Fibroblast of skin of back (primary cell): ENCODE measurements around the gene KCNAB2.
A peak's percentile ranks its signal among the peaks of the same experiment; 100 is the strongest.

Experiments
- DNase-seq: peaks from one replicate; pipeline ENCODE4 v3.0.0-alpha.2; 2013

The KCNAB2 gene

DNA sequence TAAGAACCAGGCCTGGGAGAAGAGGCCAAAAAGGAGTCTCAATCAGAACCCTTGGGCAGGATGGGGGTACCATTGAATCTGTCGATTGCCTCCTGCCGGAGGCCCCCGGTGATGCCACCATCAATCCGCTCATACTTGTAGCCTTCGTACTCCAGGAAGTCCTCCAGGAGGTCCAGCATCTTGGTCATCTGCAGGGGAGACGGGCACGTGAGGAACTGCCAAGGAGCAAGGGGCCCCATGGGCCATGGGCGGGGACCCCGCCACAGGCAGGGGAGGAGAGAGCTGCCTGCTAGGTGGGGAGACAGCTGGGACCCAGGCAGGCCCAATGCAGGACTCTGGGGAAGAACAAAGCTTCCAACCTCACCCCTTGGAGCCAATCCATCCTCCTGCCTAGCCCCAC lies 85.9 kb downstream of the KCNAB2 start:
- DNase-seq, result no peak

DNA sequence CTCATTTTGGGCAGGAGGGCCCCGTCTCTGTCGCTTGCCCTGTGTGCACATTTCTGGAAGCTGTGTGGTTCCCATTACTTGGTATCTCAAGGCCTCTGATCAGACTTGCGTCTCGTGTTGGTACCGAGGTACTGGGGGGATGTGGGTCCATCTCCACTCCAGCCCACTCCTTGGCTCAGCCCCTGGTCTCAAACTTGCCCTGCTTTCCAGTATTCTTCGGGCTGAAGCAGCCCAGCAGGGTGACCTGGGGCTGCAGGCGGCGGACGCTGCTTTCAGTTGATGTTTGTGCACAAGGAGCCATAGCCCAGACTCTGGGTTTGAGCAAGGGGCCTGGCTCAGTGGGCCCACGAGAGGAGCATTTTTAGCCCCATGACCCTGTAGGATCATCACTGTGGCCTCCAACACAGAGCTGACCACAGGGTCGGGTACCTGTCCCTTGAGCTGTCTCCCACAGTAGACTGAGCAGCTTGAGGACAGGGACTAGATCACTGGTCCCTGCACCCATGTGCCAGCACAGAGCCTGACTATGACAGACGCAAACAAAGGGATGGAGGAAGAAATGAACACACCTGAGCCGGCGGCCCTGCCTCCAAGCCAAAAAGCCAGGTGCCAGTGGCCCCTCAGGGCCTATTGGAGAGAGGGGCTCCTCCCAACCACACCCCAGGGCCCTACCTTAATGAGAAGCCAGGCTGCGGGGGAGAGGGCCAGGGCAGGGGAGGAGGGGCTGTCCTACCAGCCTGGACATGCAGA lies 87.6 kb downstream of the KCNAB2 start:
- no peak for DNase-seq

DNA sequence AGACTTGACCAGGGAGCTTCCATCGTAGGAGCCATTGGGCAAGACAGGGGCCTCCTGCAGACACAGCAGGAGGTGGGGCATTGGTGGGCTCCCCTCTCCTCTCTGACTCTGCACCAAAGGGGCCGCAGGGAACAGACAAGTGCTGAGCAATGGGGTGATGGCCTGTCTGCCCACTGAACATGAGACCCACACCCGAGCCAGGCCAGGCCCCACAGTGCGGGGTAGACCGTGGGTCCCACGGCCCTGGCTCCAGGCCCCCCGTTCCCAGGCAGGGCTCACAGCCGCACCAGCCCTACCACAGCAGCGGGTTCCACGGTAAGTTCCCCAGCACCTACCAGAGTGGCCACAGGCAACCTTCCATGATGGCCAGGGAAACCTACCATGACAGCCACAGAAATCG lies 88.5 kb downstream of the KCNAB2 start:
- DNase-seq, result no peak

DNA sequence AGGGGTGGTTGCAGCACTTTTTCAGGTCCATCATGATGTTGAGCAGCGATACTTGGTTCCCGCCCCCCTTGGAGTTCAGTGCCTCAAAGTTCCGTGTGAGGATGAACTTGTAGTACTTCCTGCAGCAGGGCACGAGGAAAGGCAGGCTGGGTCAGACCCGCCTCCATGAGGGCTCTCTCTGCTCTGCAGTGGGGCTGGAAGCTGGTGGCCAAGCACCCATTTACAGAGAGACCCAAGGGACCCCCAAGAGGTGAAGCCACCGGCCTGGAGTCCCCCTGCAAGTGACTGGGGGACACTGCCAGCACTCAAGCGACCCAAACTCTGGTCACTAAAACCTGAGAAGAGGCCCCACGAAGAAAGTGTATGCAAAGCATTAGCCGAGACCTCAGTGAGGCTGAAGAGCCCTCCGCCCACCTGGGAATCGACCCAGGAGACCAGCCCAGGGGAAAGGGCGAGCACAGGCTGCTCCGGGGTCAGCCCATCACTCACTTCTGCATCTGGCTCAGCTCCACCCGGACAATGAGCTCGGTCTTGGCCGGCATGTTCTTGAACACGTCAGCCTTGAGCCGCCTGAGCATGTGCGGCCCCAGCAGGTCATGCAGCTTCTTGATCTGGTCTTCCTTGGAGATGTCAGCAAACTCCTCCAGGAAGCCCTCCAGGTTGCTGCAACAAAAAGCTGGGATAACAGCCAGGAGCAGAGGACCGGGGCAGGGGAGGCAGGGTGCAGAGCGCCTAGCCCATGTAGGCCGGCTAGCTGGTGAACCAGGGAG lies 89.2 kb downstream of the KCNAB2 start:
- no peak for DNase-seq

DNA sequence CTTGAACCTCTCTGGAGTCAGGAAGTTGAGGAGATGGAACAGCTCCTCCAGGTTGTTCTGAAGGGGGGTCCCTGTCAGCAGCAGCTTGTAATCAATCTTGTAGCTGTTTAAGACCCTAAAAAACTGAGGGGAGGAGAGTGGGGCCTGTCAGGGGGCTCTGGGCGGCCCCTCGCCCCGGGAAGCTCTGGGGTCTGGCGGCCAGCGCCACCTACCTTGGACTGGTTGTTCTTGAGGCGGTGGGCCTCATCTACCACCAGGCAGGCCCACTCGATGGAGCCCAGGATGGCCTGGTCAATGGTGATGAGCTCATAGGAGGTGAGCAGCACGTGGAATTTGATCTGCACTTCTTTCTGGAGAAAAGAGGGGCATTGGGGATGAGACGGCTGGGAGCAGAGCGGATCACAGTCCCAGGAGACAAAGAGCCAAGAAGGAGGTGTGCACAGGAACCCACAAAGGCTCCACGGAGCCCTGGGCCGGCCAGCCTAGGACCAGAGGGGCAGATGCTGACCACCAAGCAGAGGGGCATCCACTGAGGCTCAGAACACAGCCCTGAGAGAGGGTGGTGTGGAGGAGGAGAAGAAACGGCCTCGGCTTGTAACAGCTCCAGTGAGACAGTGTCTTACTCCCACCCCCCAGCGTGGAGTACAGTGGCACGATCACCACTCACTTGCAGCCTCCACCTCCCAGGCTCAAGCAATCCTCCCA lies 91.0 kb downstream of the KCNAB2 start:
- DNase-seq, result no peak

- no peak for DNase-seq
These were observed 92.1 kb downstream of the KCNAB2 start for GRCh38 chr1:6137758-6138157.

- no peak for DNase-seq
These were observed 94.7 kb downstream of the KCNAB2 start for GRCh38 chr1:6140413-6140812.

GRCh38 chr1:6141592-6141991 lies 95.9 kb downstream of the KCNAB2 start:
- no peak for DNase-seq

DNA sequence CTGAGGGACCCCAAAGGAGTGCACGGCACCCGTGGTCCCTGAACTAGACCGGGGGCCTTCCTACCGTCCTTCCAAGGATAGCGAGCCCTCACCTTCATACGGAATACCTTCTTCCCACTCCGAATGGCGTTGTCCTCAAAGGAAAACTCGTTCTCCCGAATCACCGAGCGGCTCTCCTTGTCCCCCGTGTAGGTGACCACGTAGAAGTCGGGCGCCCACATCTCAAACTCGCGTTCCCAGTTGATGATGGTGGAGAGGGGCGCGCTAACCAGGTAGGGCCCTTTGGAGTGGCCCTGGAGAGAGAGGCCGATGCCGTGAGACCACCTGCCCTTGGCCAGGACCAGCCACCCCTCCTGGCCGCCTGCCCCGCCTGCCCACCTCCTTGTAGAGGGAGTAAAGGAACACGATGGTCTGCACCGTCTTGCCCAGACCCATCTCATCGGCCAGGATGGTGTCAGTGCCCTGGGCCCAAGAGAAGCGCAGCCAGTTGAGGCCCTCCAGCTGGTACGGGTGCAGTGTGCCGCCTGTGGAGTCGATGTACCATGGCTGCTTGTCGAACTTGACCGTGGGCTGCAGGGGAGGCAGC lies 96.4 kb downstream of the KCNAB2 start:
- DNase-seq, result no peak

DNA sequence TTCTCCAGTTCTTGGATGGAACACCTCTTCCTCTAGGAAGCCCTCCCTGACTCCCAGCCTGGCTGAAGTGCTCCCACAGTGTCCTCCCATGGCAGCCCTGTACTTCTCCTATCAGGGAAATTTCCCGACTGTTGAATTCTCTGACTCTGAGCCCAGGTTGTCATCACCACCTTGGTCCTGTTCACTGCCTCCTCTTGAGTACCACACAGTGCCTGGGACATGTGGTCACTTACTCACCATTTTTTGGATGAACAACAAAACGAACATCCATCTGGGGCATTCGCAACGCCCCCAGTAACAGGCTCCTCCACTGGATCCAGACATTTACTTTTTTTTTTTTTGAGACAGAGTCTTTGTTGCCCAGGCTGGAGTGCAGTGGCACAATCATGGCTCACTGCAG lies 97.0 kb downstream of the KCNAB2 start:
- no peak for DNase-seq

GRCh38 chr1:6143395-6143794 lies 97.7 kb downstream of the KCNAB2 start:
- DNase-seq, result no peak

DNA sequence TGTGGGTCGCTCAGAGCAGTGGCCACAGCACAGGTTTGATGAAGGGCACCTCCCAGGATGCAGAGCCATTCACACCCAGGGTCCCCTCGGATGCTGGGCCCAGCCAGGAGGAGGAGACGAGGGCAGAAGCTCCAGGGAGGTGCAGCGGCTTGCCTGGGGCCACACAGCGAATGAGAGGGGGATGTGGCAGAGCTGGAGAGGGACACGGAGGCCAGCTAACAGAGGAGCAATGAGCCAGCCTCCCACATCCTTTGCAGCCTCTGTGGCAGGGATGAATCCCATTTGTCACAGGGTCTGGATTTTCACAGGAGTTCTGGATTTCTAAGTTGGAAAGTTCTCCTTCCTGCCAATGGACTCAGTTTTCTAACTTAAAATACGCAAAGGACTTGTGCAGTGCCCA lies 98.5 kb downstream of the KCNAB2 start:
- no peak for DNase-seq

DNA sequence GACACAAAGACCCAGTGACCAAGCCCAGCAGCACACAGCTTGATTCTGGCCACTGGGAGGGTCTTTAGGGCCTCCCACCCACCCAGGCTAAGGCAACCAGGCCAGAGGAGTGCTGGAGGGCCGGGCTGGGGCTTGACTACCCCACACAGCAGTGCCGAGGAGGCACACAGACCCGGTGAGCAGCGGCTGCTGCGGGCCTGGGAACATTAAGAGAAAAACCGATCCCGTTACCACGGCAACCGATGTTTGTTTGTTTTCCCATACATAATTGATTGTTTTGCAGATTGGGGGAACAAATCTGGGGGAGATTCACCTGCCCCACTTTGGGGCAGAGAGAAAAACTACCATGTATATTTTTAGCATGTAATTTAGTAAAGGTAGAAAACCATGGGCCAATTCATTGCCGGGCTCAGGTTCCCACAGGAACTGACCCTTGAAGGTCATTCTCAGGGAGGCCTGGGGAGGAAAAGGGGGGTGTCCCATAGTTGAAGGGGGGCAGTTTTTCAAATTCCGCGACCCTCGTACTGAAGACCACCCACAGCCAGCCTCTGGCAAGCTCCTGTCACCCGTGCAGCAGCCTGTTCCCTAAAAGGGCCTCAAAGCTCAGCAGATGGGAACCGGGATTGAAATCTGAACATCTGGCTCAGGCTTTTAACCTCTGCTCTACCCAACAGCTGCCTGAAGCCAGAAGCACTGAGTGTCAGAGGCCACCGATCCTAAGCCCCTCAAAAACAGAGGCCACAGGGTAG lies 99.1 kb downstream of the KCNAB2 start:
- no peak for DNase-seq

GRCh38 chr1:6145396-6145750 lies 99.7 kb downstream of the KCNAB2 start:
- no peak for DNase-seq

DNA sequence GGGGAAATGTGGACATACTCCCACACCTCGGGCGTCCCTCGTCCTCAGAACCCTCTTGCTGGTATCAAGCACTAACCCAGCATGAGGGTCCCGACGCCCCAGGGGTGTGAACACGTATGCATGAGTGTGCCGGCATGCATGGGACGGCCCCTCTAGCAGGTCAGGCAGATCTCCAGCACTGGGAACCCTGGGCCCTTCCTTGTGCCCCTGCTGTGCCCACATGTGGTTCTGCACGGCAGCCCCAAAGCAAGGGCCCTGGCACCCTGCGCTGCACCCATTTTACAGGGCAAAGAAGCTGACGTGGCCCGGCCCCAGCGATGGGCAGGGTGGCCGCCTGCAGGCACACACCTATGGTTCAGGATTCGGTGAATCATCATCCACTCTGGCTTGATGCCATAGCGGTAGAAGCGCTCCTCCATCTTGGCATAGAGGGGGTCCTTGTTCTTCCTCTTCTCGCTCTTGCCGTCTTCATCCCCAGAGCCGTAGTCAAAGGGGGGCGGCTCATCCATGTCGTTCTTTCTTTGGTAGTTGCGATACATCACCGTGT lies 100.2 kb downstream of the KCNAB2 start:
- DNase-seq, result no peak

- DNase-seq, result peak; percentile 15
These were observed 103.0 kb downstream of the KCNAB2 start for GRCh38 chr1:6148497-6149241.

DNA sequence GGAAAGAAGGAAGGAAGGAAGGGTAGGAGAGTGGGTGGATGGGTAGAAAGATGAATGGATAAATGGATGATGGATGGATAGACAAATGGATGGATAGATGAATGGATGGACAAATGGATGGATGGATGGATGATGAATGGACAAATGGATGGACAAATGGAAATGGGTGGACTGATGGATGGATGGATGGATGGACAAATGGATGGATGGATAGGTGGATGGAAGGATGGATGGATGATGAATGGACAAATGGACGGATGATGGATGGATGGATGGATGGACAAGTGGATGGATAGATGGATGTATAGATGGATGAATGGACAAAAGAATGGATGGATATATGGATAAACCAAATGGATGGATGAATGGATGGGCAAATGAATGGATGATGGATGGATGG lies 103.9 kb downstream of the KCNAB2 start:
- no peak for DNase-seq

DNA sequence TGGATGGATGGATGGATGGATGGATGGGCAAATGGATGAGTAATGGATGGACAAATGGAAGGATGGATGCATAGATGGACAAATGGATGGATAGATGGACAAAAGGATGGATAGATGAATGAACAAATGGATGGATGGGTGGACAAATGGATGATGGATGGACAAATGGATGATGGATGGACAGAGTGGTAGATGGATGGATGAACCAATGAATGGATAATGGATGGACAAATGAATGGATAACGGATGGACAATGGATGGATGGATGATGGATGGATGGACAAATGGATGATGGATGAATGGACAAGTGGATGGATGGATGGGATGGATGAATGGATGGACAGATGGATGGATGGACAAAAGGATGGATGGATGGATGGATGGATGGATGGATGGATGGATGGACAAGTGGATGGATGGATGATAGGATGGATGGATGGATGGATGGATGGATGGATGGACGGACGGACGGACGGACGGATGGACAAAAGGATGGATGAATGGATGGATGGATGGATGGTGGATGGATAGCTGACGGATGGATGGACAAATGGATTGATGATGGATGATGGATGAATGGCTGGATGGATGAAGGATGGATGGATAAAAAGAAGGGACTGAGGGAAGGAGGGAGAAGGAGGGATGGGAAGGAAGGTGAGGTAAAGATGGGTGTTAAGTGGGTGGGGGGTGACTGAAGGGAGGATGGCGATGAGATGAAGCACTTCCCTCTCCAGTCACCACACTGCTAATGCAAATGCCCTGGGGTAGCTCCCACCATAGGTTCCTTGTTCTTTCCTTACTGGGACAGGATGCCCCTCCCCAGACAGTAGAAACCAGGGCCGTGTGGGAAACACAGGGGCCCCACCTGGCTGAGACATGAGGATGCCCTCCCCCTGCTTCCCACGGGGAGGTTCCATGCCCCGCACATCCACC lies 104.6 kb downstream of the KCNAB2 start:
- no peak for DNase-seq
